IMR-90 (cell line): ENCODE measurements around the gene SH2D1B. TPM values are rescaled to one million over a fixed set of nuclear protein-coding genes. Genes with fewer than 3 reads are reported as not detected.

ENCODE experiments used
- ATAC-seq: fragments of 200-7000 bp; cut with Tn5 transposase; 2 replicates; pipeline ENCODE4 v1.9.1; 2020; ENCODE audit warnings: low read depth, mild to moderate bottlenecking, moderate library complexity
- BruUV-seq: library from RNA; stranded (reverse); fragments of 400-500 nt; replicated peaks from 2 replicates; lab custom pipeline; 2021; lab: Mats Ljungman, UMichigan
- CTCF ChIA-PET: fragments of 300-600 bp; formaldehyde crosslinking; extraction: SDS; loops from one replicate; lab custom pipeline; 2021; ENCODE audit warnings: antibody characterized with exemption; lab: Yijun Ruan, JAX
- POLR2A ChIA-PET: fragments of 300-600 bp; sonication (Branson Sonifier 250); formaldehyde crosslinking; loops from one replicate; lab custom pipeline; 2022; ENCODE audit warnings: antibody characterized with exemption; ENCODE audit not compliant: unreplicated experiment; lab: Charles Lee
- DNase-seq: peaks from one replicate; pipeline ENCODE4 v3.0.0; 2013
- H2AFZ ChIP-seq: replicated peaks from 2 replicates; pipeline ENCODE3; 2013; ENCODE audit warnings: low read length, mild to moderate bottlenecking; ENCODE audit not compliant: poor library complexity
- H2AK5ac ChIP-seq: 2 replicates; pipeline ENCODE4 v1.6.1; 2013; ENCODE audit warnings: low read depth, low read length, inconsistent platforms
- H2AK9ac ChIP-seq: replicated peaks from 2 replicates; pipeline ENCODE3; 2013; ENCODE audit warnings: mild to moderate bottlenecking, low read depth, low read length, moderate library complexity; ENCODE audit not compliant: poor library complexity
- H2BK120ac ChIP-seq: 2 replicates; pipeline ENCODE4 v1.6.1; 2013; ENCODE audit warnings: low read depth, low read length, inconsistent platforms
- H2BK15ac ChIP-seq: 3 replicates; pipeline ENCODE4 v1.6.1; 2013; ENCODE audit warnings: low read depth, low read length, inconsistent platforms
- H2BK20ac ChIP-seq: 2 replicates; pipeline ENCODE4 v1.6.1; 2013; ENCODE audit warnings: low read depth, mild to moderate bottlenecking, inconsistent platforms, low read length, moderate library complexity
- H2BK5ac ChIP-seq: 2 replicates; pipeline ENCODE4 v1.6.1; 2013; ENCODE audit warnings: mild to moderate bottlenecking, low read depth, low read length, inconsistent platforms; ENCODE audit not compliant: poor library complexity, severe bottlenecking
- H3K14ac ChIP-seq: replicated peaks from 2 replicates; pipeline ENCODE4 v1.6.1; 2013; ENCODE audit warnings: low read depth, low read length, inconsistent platforms
- H3K18ac ChIP-seq: 2 replicates; pipeline ENCODE4 v1.6.1; 2013; ENCODE audit warnings: low read depth, low read length, control low read depth
- H3K23ac ChIP-seq: 2 replicates; pipeline ENCODE4 v1.6.1; 2013; ENCODE audit warnings: low read depth, low read length, inconsistent platforms
- H3K27ac ChIP-seq: 2 replicates; pipeline ENCODE4 v1.5.1; 2013; ENCODE audit warnings: mild to moderate bottlenecking, control low read depth, low read length; ENCODE audit not compliant: insufficient read depth
- H3K27me3 ChIP-seq: 2 replicates; pipeline ENCODE4 v1.6.1; 2013; ENCODE audit warnings: low read length; ENCODE audit not compliant: control insufficient read depth, insufficient read depth
- H3K36me3 ChIP-seq: 2 replicates; pipeline ENCODE4 v1.6.1; 2013; ENCODE audit warnings: low read length, mixed read lengths; ENCODE audit not compliant: control insufficient read depth, insufficient read depth
- H3K4ac ChIP-seq: 2 replicates; pipeline ENCODE4 v1.6.1; 2013; ENCODE audit warnings: low read depth, low read length, inconsistent platforms
- H3K4me1 ChIP-seq: 2 replicates; pipeline ENCODE4 v1.6.1; 2013; ENCODE audit warnings: low read length, mixed read lengths; ENCODE audit not compliant: control insufficient read depth, insufficient read depth
- H3K4me2 ChIP-seq: 2 replicates; pipeline ENCODE4 v1.6.1; 2013; ENCODE audit warnings: low read depth, mild to moderate bottlenecking, control low read depth, low read length, moderate library complexity
- H3K4me3 ChIP-seq: 2 replicates; pipeline ENCODE4 v1.5.1; 2013; ENCODE audit warnings: low read depth, mild to moderate bottlenecking, control low read depth, low read length, moderate library complexity; ENCODE audit not compliant: insufficient read depth
- H3K56ac ChIP-seq: 2 replicates; pipeline ENCODE4 v1.6.1; 2013; ENCODE audit warnings: low read length, inconsistent platforms; ENCODE audit not compliant: insufficient read depth; ENCODE audit errors: extremely low read depth
- H3K79me1 ChIP-seq, 2 experiments: 2 replicates each; pipeline ENCODE4 v1.6.1; 2013; ENCODE audit warnings: low read length in 2 of 2, inconsistent platforms in 1 of 2, low read depth in 1 of 2
- H3K9ac ChIP-seq: 2 replicates; pipeline ENCODE4 v1.6.1; 2013; ENCODE audit warnings: low read depth, low read length, control low read depth
- H3K9me1 ChIP-seq: 2 replicates; pipeline ENCODE4 v1.6.1; 2013; ENCODE audit warnings: low read length, inconsistent platforms; ENCODE audit not compliant: insufficient read depth
- H3K9me3 ChIP-seq: 2 replicates; pipeline ENCODE4 v1.6.1; 2013; ENCODE audit warnings: low read length; ENCODE audit not compliant: control insufficient read depth, insufficient read depth
- H4K20me1 ChIP-seq: 2 replicates; pipeline ENCODE4 v1.6.1; 2013; ENCODE audit warnings: low read length, inconsistent platforms; ENCODE audit not compliant: insufficient read depth
- H4K5ac ChIP-seq: 2 replicates; pipeline ENCODE4 v1.6.1; 2013; ENCODE audit warnings: mild to moderate bottlenecking, low read depth, low read length, control low read depth
- H4K8ac ChIP-seq, 2 experiments: 2 replicates each; pipeline ENCODE4 v1.6.1; 2013; ENCODE audit warnings: low read depth in 2 of 2, low read length in 2 of 2, control low read depth in 1 of 2, inconsistent platforms in 1 of 2
- H4K91ac ChIP-seq: 2 replicates; pipeline ENCODE4 v1.6.1; 2013; ENCODE audit warnings: low read depth, low read length, inconsistent platforms; ENCODE audit not compliant: insufficient read depth
- CHD1 ChIP-seq: IDR thresholded peaks from 2 replicates; pipeline ENCODE4 v1.6.1; 2012; ENCODE audit warnings: low read depth, low read length, improper control_type of control experiment
- CTCF ChIP-seq: conservative IDR thresholded peaks from 2 replicates; pipeline ENCODE4 v1.5.1; 2012; ENCODE audit warnings: mild to moderate bottlenecking, low read depth, low read length, improper control_type of control experiment
- ELK1 ChIP-seq: fragments of 150-350 bp; IDR thresholded peaks from 2 replicates; pipeline ENCODE4 v1.6.1; 2016; ENCODE audit warnings: low read depth, mild to moderate bottlenecking, low read length, moderate library complexity, borderline replicate concordance
- FOS ChIP-seq: fragments of 150-350 bp; IDR thresholded peaks from 2 replicates; pipeline ENCODE4 v1.6.1; 2016; ENCODE audit warnings: low read depth, low read length
- MXI1 ChIP-seq: IDR thresholded peaks from 2 replicates; pipeline ENCODE4 v1.6.1; 2012; ENCODE audit warnings: low read depth, mild to moderate bottlenecking, low read length, moderate library complexity, borderline replicate concordance
- NFE2L2 ChIP-seq: fragments of 150-350 bp; IDR thresholded peaks from 2 replicates; pipeline ENCODE4 v1.6.1; 2016; ENCODE audit warnings: low read depth, mild to moderate bottlenecking, low read length
- RCOR1 ChIP-seq: IDR thresholded peaks from 2 replicates; pipeline ENCODE4 v1.6.1; 2012; ENCODE audit warnings: mild to moderate bottlenecking, low read length, improper control_type of control experiment; ENCODE audit not compliant: insufficient replicate concordance
- RFX5 ChIP-seq: IDR thresholded peaks from 2 replicates; pipeline ENCODE4 v1.8.0; 2012; ENCODE audit warnings: low read depth, mild to moderate bottlenecking, low read length, moderate library complexity
- SMC3 ChIP-seq: fragments of 150-350 bp; IDR thresholded peaks from 2 replicates; pipeline ENCODE4 v1.6.1; 2016; ENCODE audit warnings: low read depth, mild to moderate bottlenecking, antibody characterized with exemption, low read length, moderate library complexity
- USF2 ChIP-seq: fragments of 150-350 bp; IDR thresholded peaks from 2 replicates; pipeline ENCODE4 v1.6.1; 2017; ENCODE audit warnings: mild to moderate bottlenecking, antibody characterized with exemption, low read length, low read depth
- WGBS, 2 experiments: methylation state at CpG; one replicate each; pipeline versions ENCODE4 v1.1.5 to v1.1.7; 2013; ENCODE audit warnings: missing lambda C conversion rate in 2 of 2; ENCODE audit not compliant: insufficient read length in 1 of 2; ENCODE audit errors: extremely low coverage in 2 of 2; 5-methylcytosine and 5-hydroxymethylcytosine counted together
- dilution Hi-C: fragments of 300-500 bp; cut with HindIII; formaldehyde crosslinking; loops from one replicate; pipeline ENCODE4 v1.14.3; 2018; ENCODE audit warnings: low sequenced_read_pairs; ENCODE audit not compliant: unreplicated experiment
- in situ Hi-C: fragments of 300-500 bp; cut with MboI; formaldehyde crosslinking; loops from 3 replicates; pipeline ENCODE4 v1.14.3; 2019; ENCODE audit warnings: low sequenced_read_pairs, inconsistent platforms, mixed read lengths
- intact Hi-C: fragments of 100-400 bp; cut with micrococcal nuclease; formaldehyde crosslinking; loops from 2 replicates; pipeline ENCODE4 v1.10.0; 2022
- polyA plus RNA-seq, 3 experiments: library from polyadenylated mRNA; depleted of rRNA; stranded (reverse); fragments of >200 nt; gene quantifications; 2 replicates each; pipeline ENCODE4 v1.2.3, GENCODE V29; 2012; ENCODE audit warnings: low replicate concordance in 1 of 3
- total RNA-seq: library from RNA; depleted of rRNA; stranded (reverse); fragments of >200 nt; gene quantifications from 2 replicates; pipeline ENCODE4 v1.2.3, GENCODE V29; 2012

The SH2D1B gene
- total and polyA plus RNA-seq, 2 of the 4 experiments (the other 2 are of a cell fraction), result 0.03 to 0.18 TPM

GRCh38 chr1:162397943-162398560 lies 13.9 kb downstream of the SH2D1B start:
- no peak overlapping the region for H2BK5ac ChIP-seq
- H3K4me1 ChIP-seq, result no peaks in the 10 kb centered on the region
- H3K18ac ChIP-seq, result no peak overlapping the region
- H3K4ac ChIP-seq, result no peak overlapping the region
- no peak overlapping the region for H4K8ac ChIP-seq
- in situ Hi-C loops, result loop anchor here (25.0 kb wide), 1 partner anchor 611 kb away; no protein-coding TSS in a partner anchor
- TF ChIP-seq RCOR1 (no peak), USF2 (no peak), RFX5 (no peak), CHD1 (no peak), FOS (no peak), MXI1 (no peak), CTCF (no peak), NFE2L2 (no peak), ELK1 (no peak), SMC3 (no peak)
- no peaks in the 10 kb centered on the region for H3K79me1 ChIP-seq
- H2BK15ac ChIP-seq, result no peak overlapping the region
- H3K4me3 ChIP-seq, result no peak overlapping the region
- H3K27me3 ChIP-seq, result peaks cover 37% of the 10 kb centered on the region
- no peak overlapping the region for H3K9ac ChIP-seq
- H2BK120ac ChIP-seq, result no peak overlapping the region
- H3K27ac ChIP-seq, result no peak overlapping the region
- H3K4me2 ChIP-seq, result no peak overlapping the region
- H4K91ac ChIP-seq, result no peak overlapping the region
- no peaks in the 10 kb centered on the region for H3K9me1 ChIP-seq
- WGBS, 2 experiments, result no CpG with 5 or more reads among the region's 3 CpGs
- no peaks in the 10 kb centered on the region for H3K9me3 ChIP-seq
- no peak overlapping the region for H2AK9ac ChIP-seq
- dilution Hi-C loops, result no loop called here
- H2BK20ac ChIP-seq, result no peak overlapping the region
- intact Hi-C loops, result loop anchor here (10.0 kb wide), 1 partner anchor 603 kb away; no protein-coding TSS in a partner anchor
- POLR2A ChIA-PET, result no interaction called here
- BruUV-seq, result no TSS peak
- no peak overlapping the region for H4K5ac ChIP-seq
- no peak overlapping the region for H3K14ac ChIP-seq
- no peaks in the 10 kb centered on the region for H4K20me1 ChIP-seq
- H2AK5ac ChIP-seq, result no peak overlapping the region
- DNase-seq (no peak), ATAC-seq (no peak)
- H3K23ac ChIP-seq, result no peak overlapping the region
- no peak overlapping the region for H3K56ac ChIP-seq
- no peak overlapping the region for H2AFZ ChIP-seq
- H3K36me3 ChIP-seq, result no peaks in the 10 kb centered on the region
- CTCF ChIA-PET, result interaction anchor here (0.6 kb wide), 1 partner anchor 860 kb away, joined by 3 read pairs; no protein-coding TSS in a partner anchor
